ENCODE data around the gene FAHD1.
"Not testable (repeated sequence)": the region's sequence is repeated elsewhere in the genome, so short reads cannot be mapped to it uniquely, and the experiment has no call there.

FAHD1 gene

DNA sequence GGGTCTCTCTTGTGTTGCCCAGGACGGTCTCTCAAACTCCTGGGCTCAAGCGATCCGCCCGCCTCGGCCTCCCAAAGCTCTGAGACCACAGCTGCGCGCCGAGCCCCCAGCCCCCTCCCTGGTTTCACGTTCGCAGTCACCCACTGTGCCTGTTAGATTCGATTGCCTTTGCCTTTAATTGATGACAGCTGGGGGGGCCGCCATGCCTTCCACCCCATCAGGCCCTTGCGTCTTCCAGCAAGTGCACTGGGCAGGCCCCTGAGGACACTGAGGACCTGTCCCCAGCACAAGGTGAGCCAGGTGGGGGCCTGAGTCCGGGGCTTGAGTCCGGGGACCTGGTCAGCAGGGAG is 36.8 kb upstream of the FAHD1 start:
- DNase-seq: no peak

DNA sequence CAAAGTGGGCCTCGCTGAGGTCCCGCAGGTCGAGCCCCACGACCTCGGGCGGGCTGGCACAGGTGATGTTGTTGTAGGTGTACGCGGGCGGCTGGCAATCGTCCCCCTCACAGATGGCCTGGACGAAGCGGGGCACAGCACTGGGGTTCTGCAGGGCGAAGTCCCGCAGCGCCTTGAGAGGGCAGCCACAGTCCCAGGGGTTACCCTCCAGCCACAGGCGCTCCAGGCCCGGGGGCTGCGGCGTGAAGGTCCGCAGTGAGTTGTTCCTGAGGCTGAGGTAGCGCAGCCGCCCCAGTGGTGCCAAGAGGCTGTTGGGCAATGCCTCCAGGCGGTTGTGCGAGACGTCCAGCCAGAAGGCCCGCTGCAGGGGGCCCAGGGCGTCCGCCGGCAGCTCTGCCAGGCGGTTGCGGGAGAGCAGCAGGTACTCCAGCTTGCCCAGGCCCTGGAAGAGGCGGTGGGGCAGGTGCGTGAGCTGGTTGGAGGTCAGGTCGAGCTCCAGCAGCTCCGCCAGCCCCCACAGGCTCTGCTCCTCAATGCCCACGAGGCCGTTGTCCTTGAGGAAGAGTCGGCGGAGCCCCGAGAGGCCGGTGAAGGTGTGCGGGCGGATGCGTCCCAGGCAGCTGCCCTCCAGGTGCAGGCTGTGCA is 36.3 kb upstream of the FAHD1 start:
- DNase-seq: no peak

- DNase-seq: no peak
Observed at GRCh38 chr16:1791256-1791942, 35.6 kb upstream of the FAHD1 start.

DNA sequence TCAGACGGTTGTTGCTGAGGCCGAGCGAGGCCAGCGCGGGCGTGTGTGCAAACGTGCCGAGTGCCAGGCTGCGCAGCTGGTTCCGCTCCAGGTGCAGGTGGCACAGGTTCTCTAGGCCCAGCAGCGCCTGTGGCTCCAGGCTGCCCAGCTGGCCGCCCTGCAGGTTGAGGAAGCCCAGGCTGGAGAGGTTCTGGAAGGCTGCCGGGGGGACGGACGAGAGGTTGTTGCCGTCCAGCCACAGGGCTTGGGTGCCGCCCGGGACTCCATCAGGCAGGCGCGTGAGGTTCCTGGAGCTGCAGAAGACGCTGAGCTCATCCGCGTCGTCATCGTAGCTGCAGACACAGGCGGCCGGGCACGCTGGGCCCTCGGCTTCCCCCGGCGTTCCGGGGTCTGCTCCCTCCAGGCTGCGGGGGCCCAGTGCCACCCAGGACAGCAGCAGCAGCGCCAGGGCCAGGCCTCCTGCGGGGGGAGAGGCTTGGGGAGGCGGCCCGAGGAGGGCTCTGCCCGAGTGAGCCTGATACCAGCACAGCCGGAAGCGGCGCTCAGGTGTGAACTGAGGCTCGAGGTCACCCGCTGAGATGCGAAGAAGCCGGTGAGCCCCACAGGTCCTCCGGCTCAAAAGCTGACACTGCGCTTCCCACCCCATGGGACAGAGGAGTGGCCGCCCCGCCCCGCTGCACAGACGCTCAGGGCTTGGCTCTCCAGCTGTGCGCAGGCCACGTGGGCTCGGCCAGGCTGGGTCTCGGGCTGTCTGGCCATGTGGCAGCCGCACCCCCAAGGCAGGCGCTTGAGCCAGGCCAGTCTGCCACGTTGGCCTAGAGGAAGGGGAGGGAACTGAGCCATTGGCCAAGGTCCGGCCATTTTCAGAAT is 34.8 kb upstream of the FAHD1 start:
- DNase-seq: no peak

- no peak for DNase-seq
Observed at GRCh38 chr16:1792836-1793577, 34.0 kb upstream of the FAHD1 start.

DNA sequence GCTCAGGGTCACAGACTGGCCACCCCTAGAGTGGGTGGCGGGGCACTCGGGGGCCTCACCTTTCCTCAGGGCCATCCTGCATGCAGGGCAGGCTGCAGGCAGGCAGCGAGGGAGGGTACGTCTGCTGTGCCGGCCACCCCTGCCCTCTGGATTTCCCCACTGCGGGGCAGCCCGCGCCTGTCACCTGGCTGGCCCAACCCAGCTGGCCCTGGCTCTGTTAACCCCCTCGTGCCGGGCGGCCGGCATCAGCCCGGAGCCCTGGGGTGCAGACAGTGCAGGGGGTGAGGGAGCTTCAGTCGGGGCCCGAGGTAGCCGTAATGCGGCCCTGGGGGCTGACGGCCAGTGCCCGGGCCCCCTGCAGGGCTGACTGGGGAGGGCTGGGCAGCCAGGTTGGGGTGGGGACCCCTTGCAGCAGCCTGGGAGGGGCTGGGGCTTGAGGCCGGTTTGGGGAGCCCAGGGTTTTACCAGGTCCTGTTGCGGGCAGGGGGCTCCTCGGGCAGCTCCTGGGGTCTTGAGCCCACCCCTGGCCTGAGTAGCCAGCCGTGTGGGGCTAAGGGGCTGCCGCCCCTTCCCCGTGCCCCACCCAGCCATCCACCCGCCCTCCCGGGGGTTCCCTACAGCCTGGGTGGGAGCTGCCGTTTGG is 33.3 kb upstream of the FAHD1 start, which contains the start of gene IGFALS:
Gene IGFALS (minus strand): TSS at position 128 of the 643 bp plus-strand sequence. CDS start 53 bp downstream, at position 75.
- DNase-seq: no peak

GRCh38 chr16:1794221-1794871 is 32.7 kb upstream of the FAHD1 start:
- DNase-seq: no peak

DNA sequence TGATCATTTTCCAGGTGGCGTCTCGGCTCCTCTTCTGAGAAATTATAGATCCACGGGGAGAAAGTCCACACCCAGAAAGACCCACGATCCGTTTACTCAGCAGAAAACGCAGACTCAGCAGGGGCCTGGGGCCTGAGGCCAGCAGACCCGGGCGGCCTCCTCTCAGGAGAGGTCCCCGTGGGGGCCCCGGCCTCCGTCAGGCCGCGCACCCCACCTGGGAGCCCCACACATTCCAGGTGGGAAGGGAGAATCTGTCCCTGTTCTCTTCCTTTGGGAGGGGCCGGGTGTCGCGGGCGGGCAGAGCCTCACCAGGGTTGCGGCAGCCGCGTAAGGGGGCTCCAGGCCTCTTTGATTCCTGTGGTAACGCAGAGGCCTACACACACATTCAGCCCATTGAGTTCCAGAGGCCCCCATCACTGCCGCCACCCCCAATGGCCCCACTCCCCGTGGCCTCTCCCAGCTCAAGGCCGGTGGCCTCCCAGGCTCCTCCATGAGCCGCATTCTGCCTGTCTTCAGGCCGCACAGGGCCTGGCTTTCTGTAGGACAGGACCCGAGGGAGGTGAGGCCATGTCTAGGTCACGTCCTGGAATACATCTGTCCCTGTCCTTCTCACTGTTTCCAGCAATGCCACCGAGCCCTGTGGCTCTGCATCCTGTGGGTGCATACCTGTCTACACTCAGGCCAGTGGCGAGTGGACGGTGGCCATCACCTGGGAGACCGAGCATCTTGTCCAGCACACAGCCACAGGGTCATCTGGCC is 31.9 kb upstream of the FAHD1 start:
- DNase-seq: no peak

DNA sequence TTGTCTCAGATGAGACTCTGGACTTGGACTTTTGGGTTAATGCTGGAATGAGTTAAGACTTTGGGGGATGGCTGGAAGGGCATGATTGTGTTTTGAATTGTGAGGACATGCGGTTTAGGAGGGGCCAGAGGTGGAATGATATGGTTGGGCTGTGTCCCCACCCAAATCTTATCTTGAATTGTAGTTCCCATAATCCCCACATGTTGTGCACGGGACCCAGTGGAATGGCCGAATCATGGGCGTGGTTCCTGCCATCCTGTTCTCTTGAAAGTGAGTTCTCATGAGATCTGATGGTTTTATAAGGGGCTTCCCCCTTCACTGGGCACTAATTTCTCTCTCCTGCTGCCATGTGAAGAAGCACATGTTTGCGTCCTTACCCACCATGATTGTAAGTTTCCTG is 27.7 kb upstream of the FAHD1 start:
- not testable (repeated sequence) for DNase-seq

DNA sequence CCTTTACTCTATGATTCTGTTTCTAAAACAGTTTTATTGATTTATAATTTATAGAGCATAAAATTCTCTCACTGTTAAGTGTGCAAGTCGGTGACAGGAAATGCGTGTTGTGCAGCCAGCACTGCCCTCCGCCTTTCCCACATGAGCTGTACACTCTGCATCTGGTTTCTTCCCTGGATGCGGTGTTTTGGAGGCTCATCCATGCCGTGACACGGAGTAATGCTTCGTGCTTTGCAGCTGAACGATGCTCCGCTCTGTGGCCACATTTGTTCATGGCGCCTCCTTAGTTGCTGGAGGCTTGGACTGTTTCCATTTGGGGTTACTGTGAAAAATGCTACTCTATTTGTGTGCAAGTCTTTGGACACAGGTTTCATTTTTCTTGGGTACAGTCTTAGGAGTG is 26.3 kb upstream of the FAHD1 start:
- DNase-seq: no peak

DNA sequence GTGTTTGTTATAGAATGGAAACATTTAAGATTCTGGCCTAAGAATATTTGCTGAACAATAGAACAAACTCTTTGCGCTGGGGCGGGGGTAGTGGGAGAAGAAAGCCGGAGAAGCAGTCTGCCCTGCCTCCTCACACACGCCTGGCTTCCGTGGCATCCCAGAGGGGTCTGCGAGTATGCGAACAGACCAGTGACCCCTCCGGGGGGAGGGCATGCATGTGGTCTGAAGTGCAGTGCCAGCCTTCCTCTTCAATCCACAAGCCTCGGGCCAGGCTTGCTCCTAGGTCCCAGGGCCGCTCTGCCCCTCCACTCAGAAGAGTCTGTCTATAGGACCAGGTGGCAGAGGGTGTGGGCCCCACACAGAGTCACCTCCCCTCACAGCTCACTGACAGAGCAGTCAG is 19.4 kb upstream of the FAHD1 start:
- DNase-seq: no peak

- no peak for DNase-seq
Observed at GRCh38 chr16:1808691-1809090, 18.3 kb upstream of the FAHD1 start.

GRCh38 chr16:1809281-1809801 is 17.7 kb upstream of the FAHD1 start:
- DNase-seq: no peak

DNA sequence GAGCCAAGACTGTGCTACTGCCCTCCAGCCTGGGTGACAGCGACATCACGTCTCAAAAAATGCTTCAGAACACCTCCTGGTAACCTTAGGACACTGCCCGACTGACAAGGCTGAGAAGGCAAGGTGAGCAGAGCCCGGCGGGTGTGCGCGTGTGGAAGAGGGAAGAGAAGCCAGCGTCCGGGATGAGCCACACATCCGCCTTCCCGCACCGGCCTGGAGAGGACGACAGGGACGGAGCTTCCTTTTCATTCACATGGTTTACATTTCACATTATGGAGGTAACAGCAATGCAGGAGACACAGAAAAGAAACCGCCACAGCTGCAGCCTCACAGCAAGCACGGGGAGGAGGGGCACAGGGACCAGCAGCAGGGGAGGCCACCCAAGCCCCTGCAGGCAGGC is 16.9 kb upstream of the FAHD1 start:
- no peak for DNase-seq

GRCh38 chr16:1810536-1810935 is 16.5 kb upstream of the FAHD1 start:
- DNase-seq: no peak

DNA sequence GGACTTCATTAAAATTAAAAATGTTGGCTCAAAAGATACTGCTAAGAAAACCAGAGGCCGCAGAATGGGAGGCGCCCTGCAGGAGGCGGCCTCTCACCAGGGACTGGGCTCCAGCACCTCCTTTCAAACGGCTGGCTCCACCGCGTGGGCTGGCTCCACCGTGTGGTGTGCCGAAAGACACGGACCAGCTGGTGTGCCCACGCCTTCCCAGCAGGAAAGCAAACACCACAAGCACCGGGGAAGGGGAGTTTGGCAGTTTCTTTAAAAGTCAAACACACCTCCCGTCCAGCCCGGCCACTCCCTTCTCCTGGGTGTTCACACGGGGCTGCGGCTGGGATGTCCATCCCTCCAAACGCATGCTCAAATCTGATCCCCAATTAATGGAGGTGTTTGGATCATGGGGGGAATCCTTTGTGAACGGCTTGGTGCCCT is 14.3 kb upstream of the FAHD1 start:
- DNase-seq: peak; percentile 12

DNA sequence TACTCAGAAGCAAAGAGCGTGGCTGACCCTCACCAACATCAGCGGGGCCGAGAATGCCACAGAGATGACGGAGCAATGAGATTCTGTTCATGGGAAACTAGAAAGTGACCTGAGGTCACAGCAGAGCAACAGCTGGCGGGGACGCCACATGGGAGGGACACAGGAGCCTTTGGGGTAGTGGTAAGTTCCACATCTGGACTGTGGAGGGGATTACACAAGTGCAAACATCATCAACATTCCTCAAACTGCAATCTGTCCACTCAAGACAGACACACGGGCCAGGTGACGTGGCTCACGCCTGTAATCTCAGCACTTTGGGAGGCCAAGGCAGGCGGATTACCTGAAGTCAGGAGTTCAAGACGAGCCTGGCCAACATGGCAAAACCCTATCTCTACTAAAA is 11.5 kb upstream of the FAHD1 start:
- no peak for DNase-seq

GRCh38 chr16:1816396-1817275 is 10.4 kb upstream of the FAHD1 start:
- no peak for DNase-seq

DNA sequence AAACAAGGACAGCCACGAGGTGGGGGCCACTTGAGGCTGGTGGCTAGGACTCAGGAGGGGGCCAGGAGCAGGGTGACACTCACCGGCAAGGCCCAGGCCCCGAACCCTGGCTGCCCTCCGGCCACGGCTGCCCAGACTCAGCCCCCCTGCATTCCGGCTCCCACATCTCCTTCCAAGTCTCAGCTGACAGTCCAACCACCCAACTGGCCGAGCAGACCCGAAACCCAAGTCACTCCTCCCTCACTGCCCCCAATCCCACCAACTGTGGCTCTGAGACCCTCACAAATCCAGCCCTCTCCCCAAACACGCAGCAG is 9.8 kb upstream of the FAHD1 start:
- DNase-seq: no peak

GRCh38 chr16:1817716-1818115 is 9.3 kb upstream of the FAHD1 start:
- DNase-seq: no peak
